ENCODE results near the gene GPR39. TPM values are rescaled to one million over a fixed set of nuclear protein-coding genes. Genes with fewer than 3 reads are reported as not detected.

The GPR39 gene
- polyA plus RNA-seq, 3 donors from 2014 or later = not detected

DNA sequence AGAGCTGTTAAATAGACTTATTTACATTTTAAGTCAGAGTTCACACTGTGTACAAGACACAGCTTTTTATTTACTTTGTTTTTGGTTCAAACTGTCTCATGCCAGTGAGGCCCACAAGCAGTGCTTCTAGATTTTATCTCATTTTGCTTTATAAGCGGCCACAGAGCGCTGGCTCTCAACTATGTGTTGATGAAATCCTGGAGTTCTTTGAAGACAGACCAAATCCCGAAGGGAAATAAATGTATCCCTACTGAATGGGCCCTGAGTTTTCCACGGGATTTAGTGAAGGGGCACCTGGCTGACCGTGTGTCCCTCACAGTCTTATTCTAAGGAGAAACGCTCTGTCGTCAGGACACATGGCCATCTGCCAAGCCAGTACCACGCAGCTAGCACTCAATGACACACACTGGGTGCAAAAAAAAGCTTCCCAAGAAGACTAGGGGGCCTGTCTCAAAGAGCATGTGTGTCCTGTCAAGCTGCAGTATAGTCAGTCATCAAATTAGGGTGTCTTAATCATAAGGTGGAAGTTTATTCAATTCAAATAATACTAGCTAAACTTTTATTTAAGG is 230.0 kb downstream of the GPR39 start:
- Mint-ChIP-seq H3K36me3 (no peaks in the 10 kb centered on the region), H3K4me1 (no peaks in the 10 kb centered on the region), H3K27ac (no peak overlapping the region), H3K9me3 (peaks cover 0 to 10% (median 5%) of the 10 kb centered on the region in 6 donors), H3K4me3 (no peak overlapping the region), H3K27me3 (ENCODE audit: low read depth in 3 of 3) (peaks cover 0 to 10% (median 2%) of the 10 kb centered on the region in 3 donors)
- no peak for DNase-seq

DNA sequence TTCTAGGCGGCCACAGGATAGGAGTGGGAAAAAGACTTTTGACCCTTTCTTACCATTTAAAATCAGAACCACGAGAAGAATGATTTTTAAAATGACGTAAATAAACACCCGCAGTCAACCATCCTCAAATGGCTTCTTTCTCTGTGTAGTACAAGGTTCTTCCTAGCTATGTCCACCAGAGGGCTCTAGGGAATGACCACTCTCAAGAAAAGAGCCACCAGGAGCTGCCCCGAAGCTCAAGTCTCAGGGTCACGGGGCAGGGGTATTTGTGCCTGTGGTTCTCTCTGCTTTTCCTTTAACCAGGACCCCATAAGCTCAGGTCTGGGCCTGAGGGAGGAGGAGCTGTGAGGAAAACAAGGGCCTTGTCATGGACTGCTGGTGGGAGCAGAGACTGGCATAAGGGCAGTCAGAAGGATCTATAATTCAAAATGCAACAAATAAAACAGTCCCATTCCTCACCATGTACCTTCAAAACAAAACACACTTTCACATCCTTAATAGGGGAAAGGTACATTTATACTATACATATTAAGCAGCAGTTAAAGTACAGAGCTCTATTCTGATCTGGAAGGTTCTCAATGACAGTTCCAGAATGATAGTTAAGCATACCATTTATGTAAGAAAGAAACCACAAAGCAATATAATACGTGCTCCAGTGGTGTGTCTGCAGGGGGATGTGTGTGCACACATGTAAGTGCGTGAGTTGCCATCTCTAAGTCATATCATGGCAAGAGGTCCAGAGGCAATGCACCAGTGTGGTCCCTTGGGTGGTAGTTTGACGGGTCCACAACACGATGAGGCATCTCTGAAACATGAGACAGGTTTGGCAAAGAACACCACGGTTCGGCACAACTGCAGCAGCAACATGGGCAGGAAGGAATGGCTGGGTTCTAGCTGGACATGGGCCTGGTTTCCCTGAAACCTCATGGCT is 234.8 kb downstream of the GPR39 start:
- Mint-ChIP-seq H3K36me3 (no peaks in the 10 kb centered on the region), H3K9me3 (peaks cover 0 to 13% (median 7%) of the 10 kb centered on the region in 6 donors), H3K27me3 (ENCODE audit: low read depth in 3 of 3) (peaks cover 0 to 3% (median 0%) of the 10 kb centered on the region in 3 donors), H3K4me3 (no peak overlapping the region), H3K4me1 (no peaks in the 10 kb centered on the region), H3K27ac (no peak overlapping the region)
- DNase-seq = no peak

DNA sequence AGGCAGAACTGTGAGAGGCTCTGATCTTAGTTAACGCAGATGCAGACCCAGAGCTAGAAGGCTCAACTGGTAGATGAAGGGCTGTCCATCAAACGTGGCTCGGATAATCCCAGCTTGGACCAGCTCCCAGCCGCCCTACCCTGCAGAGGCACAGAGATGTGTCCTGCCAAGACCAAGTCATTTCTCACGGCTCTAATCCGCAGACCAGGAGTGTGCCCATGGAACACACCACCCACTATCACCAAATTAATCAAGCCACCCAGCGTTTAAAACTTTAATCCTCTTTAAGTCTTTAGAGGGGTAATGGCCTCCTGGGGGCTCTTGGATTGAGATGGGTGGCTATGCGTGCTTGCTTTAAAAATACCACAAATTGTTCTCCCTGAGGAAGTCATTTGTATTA is 235.9 kb downstream of the GPR39 start:
- Mint-ChIP-seq H3K4me3 (no peak overlapping the region), H3K36me3 (no peaks in the 10 kb centered on the region), H3K4me1 (no peaks in the 10 kb centered on the region), H3K27me3 (ENCODE audit: low read depth in 3 of 3) (peaks cover 0 to 3% (median 0%) of the 10 kb centered on the region in 3 donors), H3K27ac (no peak overlapping the region), H3K9me3 (peaks cover 0 to 14% (median 7%) of the 10 kb centered on the region in 6 donors)
- no peak for DNase-seq

DNA sequence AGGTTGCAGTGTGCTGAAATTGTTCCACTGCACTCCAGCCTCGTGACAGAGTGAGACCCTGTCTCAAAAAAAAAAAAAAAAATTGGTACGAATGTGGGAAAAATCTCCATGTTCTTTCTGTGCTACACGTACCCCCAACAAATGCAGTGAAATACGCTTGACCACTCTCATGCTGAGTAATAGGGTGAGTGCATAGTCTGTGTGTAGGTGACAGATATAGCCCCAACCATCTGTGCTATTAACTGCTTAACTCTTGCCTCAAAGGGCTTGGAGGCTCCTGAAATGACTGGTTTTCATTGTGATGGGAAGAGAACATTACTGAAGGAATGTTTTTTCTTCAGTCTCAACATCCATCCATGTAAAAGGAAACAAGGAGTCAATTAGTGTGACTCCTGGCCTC is 237.7 kb downstream of the GPR39 start:
- Mint-ChIP-seq H3K36me3 (no peaks in the 10 kb centered on the region), H3K4me1 (no peaks in the 10 kb centered on the region), H3K4me3 (no peak overlapping the region), H3K27me3 (ENCODE audit: low read depth in 3 of 3) (no peaks in the 10 kb centered on the region), H3K27ac (no peak overlapping the region), H3K9me3 (peaks cover 0 to 23% (median 5%) of the 10 kb centered on the region in 6 donors)
- no peak for DNase-seq

GRCh38 chr2:132654968-132655367 is 238.4 kb downstream of the GPR39 start:
- no peaks in the 10 kb centered on the region for H3K36me3 Mint-ChIP-seq
- no peak overlapping the region for H3K4me3 Mint-ChIP-seq
- no peaks in the 10 kb centered on the region for H3K27me3 Mint-ChIP-seq (ENCODE audit: low read depth in 3 of 3)
- H3K9me3 Mint-ChIP-seq = peaks cover 0 to 25% (median 5%) of the 10 kb centered on the region in 6 donors
- DNase-seq = no peak
- no peaks in the 10 kb centered on the region for H3K4me1 Mint-ChIP-seq
- H3K27ac Mint-ChIP-seq = no peak overlapping the region

- peaks cover 0 to 22% (median 4%) of the 10 kb centered on the region in 6 donors for H3K9me3 Mint-ChIP-seq
- no peak overlapping the region for H3K4me3 Mint-ChIP-seq
- no peaks in the 10 kb centered on the region for H3K4me1 Mint-ChIP-seq
- no peaks in the 10 kb centered on the region for H3K36me3 Mint-ChIP-seq
- H3K27ac Mint-ChIP-seq = no peak overlapping the region
- no peaks in the 10 kb centered on the region for H3K27me3 Mint-ChIP-seq (ENCODE audit: low read depth in 3 of 3)
- DNase-seq = no peak
These were observed 239.8 kb downstream of the GPR39 start for GRCh38 chr2:132656266-132656975.

DNA sequence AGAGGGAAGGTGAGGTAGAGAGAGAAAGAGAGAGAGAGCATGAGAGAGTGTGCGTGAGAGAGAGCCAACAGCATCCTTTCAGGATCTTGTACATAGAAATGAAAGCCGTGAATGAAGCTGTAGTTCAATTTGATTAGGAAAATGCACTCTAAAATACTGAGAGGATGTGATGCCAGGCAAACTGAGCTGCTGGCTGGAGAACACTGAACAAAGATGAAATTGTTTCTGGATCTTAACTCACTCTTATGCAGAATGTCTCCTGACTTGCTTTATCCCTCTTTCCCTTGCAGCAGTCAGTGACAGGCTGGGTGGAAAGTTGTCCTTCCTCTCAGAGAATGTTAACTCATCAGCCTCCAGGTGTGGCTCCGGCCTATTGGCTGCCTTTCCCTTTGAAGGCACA is 242.7 kb downstream of the GPR39 start:
- no peak for DNase-seq
- H3K4me3 Mint-ChIP-seq = no peak overlapping the region
- no peaks in the 10 kb centered on the region for H3K27me3 Mint-ChIP-seq (ENCODE audit: low read depth in 3 of 3)
- no peaks in the 10 kb centered on the region for H3K36me3 Mint-ChIP-seq
- no peaks in the 10 kb centered on the region for H3K4me1 Mint-ChIP-seq
- H3K9me3 Mint-ChIP-seq = peaks cover 0 to 28% (median 5%) of the 10 kb centered on the region in 6 donors
- no peak overlapping the region for H3K27ac Mint-ChIP-seq

DNA sequence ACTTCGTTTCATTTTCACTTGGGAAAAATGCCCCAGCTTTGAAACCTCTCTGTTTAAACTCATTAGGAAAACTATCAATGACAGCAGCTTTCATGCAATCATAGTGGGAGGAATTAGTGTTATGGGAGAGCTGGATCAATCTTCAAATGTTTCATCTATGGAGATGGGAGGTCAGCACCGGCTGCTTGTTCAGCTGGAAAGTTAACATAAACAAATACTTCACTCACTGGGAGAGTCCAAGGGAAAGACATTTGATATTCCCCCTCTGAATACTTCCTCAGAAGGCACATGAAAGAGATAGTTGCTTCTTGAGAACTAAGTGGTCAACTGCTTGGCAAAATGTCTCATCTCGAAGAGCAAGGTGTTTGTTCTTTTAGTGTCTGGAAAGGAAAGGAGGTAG is 246.1 kb downstream of the GPR39 start:
- DNase-seq = no peak
- Mint-ChIP-seq H3K27me3 (ENCODE audit: low read depth in 3 of 3) (no peaks in the 10 kb centered on the region), H3K27ac (no peak overlapping the region), H3K36me3 (no peaks in the 10 kb centered on the region), H3K9me3 (peaks cover 0 to 24% (median 3%) of the 10 kb centered on the region in 6 donors), H3K4me1 (no peaks in the 10 kb centered on the region), H3K4me3 (no peak overlapping the region)

GRCh38 chr2:132664096-132664495 is 247.5 kb downstream of the GPR39 start:
- no peaks in the 10 kb centered on the region for H3K4me1 Mint-ChIP-seq
- peaks cover 0 to 24% (median 0%) of the 10 kb centered on the region in 6 donors for H3K9me3 Mint-ChIP-seq
- DNase-seq = no peak
- H3K27me3 Mint-ChIP-seq (ENCODE audit: low read depth in 3 of 3) = peaks cover 2 to 7% (median 4%) of the 10 kb centered on the region in 3 donors
- H3K36me3 Mint-ChIP-seq = no peaks in the 10 kb centered on the region
- no peak overlapping the region for H3K27ac Mint-ChIP-seq
- no peak overlapping the region for H3K4me3 Mint-ChIP-seq

GRCh38 chr2:132665401-132666140 is 249.0 kb downstream of the GPR39 start:
- peaks cover 0 to 19% (median 0%) of the 10 kb centered on the region in 6 donors for H3K9me3 Mint-ChIP-seq
- no peaks in the 10 kb centered on the region for H3K36me3 Mint-ChIP-seq
- H3K4me1 Mint-ChIP-seq = no peaks in the 10 kb centered on the region
- H3K4me3 Mint-ChIP-seq = no peak overlapping the region
- H3K27me3 Mint-ChIP-seq (ENCODE audit: low read depth in 3 of 3) = peaks cover 2 to 7% (median 4%) of the 10 kb centered on the region in 3 donors
- DNase-seq = no peak
- no peak overlapping the region for H3K27ac Mint-ChIP-seq

- no peak for DNase-seq
- peaks cover 6 to 12% (median 10%) of the 10 kb centered on the region in 3 donors for H3K27me3 Mint-ChIP-seq (ENCODE audit: low read depth in 3 of 3)
- H3K27ac Mint-ChIP-seq = no peak overlapping the region
- H3K9me3 Mint-ChIP-seq = peaks cover 0 to 29% (median 6%) of the 10 kb centered on the region in 6 donors
- H3K4me3 Mint-ChIP-seq = no peak overlapping the region
- H3K4me1 Mint-ChIP-seq = no peaks in the 10 kb centered on the region
- peaks cover 0 to 4% (median 0%) of the 10 kb centered on the region in 3 donors for H3K36me3 Mint-ChIP-seq
These were observed 251.1 kb downstream of the GPR39 start for GRCh38 chr2:132667706-132668105.

DNA sequence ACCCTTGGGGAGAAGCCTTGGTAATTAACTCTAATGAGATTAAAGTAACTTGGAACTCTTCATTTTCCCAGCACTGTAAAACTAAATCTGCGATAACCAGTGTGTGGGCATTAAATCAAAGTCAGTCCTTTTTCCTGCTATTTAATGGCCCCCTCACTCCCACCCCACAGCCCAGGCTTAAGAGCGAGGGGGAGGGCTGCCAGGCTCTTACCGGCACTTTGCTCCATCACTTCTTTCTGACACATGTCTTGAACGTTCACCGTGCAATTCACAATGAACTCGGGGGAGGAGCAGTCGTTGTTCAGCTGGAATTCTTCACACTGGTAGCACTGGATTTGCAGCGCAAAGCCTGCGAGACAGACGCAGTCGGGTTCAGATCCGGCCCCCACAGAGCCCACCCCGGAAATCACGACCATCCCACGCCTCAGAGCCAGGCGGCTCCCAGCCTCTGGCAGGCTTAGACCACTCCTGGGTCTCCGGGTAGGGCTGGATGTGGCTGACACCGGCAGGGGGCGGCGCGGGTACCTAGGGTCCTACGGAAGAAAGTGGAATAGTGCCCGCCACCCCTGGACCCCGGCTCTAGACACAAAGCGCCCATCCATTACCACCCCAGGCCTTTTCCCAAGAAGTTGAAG is 251.7 kb downstream of the GPR39 start:
- Mint-ChIP-seq H3K9me3 (peaks cover 0 to 33% (median 6%) of the 10 kb centered on the region in 6 donors), H3K4me1 (no peaks in the 10 kb centered on the region), H3K27ac (no peak overlapping the region), H3K27me3 (ENCODE audit: low read depth in 3 of 3) (peaks cover 9 to 12% (median 10%) of the 10 kb centered on the region in 3 donors), H3K4me3 (no peak overlapping the region), H3K36me3 (peaks cover 0 to 4% (median 0%) of the 10 kb centered on the region in 3 donors)
- DNase-seq = no peak

Data from immature natural killer cell (primary cell).